GM18526 (cell line): Measurements from ENCODE around the gene NCKAP1.

Experiments
- POLR2A ChIP-seq: IDR thresholded peaks from 3 replicates; pipeline ENCODE4 v1.6.1; 2011; ENCODE audit not compliant: insufficient read length; ENCODE audit errors: extremely low read depth

NCKAP1 gene

DNA sequence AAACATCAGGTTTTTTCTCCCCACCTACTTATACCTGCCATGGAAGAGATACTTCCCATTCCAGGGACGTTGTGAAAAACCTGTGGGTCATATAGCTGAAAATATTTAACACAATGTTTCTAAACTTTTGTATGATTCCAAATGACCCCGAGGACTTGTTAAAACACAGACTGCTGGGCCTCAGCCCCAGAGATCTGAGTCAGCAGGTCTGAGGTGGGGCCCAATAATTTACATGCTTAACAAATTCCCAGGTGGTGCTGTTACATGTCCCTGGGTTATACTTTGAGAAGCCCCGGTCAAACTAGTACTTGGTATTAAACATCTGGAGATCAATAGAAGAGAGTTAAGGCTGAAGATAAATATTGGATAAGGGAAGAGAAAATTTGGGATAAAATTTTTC lies 100.4 kb downstream of the NCKAP1 start:
- no peak for TF ChIP-seq POLR2A

DNA sequence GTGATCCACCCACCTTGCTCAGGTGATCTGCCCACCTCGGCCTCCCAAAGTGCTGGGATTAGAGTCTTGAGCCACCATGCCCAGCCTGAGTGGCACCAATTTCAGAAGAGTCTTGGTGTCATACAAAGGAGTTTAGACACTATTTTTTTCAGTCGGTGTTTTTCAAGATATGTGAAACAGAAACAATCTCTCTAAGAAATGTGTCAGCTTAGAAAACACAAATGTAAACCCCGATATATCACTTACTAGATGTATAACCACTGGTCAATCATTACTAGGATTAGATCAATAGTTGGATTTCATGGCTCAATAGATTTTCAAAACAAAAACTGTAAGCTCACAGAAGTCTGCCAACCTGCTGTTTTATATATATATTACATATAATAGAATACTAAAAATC lies 104.6 kb downstream of the NCKAP1 start:
- TF ChIP-seq POLR2A, result no peak

DNA sequence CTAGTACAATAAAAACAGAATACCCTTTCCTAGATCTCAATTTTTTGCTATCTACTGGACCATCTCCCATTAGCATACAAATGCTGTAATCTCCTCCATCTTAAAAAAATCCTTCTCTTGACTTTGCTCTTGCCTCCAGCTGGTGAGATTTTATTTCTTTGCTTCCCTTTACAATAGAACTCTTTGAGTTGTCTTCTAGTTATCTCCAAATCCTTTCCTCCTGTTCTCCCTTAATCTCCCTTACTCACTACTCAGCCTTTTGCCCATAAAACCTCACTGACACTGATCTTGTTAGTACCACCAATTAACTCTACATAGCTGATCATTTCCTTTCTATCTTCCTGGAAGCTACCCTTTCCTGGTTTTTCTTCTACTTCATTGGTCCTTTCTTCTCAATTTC lies 108.3 kb downstream of the NCKAP1 start:
- TF ChIP-seq POLR2A, result no peak

DNA sequence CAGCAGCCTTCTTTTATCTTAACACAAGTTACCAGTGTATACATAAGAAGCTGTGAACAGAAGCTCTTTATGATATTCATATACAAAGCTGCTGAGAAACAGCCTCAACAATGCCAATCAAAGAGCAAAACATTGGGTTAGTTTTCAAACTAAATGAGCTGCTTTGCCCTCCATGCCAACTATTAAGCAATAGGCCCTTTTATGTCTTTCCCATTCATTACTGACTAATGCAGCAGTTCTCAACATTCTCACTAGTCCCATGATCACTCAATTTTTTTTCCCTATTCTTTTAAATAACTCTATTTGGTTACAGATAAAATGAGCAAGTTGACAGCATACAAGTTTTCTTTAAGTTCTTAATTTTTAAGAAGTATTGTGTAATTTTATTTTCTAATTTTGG lies 114.0 kb downstream of the NCKAP1 start:
- TF ChIP-seq POLR2A, result no peak

DNA sequence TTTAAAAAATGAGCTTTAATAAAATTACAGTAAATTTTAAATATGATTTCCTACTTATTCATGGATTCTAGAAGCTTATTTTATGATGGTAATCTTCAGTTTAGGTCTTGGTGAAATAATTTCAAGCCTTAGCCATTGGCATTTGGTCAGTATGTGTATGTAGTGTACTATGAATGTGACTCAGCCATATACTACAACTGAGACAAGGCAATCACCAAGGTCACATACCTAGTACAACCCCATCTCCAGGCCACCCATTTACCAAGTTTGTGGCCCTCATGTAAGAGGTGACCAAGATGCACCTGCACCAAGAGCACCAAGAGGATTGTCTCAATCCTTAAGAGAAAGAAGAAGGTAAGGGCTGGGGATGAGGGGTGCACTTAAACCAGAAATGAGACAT lies 117.0 kb downstream of the NCKAP1 start:
- TF ChIP-seq POLR2A, result no peak

DNA sequence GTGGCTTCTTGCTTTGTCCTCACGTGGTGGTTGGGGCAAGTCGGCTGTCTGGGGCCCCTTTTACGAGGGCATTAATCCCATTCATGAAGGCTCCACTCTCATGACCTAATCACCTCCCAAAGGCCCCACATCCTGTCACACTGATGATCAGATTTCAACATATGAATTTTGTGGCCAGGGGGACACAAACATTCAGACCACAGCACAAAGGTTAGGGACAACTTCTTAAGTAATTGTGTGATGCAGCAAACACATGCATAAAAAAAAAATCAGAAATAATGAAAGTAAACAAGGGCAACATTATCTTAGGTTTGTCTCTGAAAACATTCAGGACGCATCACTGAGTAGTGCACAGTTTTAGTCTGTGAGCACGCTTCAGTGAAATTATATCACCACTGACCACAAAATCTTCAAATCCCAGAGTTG lies 117.6 kb downstream of the NCKAP1 start:
- no peak for TF ChIP-seq POLR2A

DNA sequence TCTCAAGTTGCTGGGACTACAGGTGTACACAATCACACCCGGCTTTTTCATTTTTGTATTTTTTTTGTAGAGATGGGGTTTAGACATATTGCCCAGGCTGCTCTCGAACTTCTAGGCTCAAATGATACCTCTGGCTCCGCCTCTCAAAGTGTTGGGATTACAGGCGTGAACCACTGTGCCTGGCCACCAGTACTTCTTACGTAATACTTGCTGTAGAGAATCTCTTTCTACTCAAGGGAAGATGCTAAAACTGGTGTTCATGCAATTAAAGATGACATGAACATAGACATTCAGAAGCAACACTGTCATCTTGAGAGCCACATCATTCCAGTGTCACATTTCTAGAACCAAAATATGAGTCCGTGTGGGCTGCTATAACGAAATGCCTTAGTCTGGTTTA lies 118.2 kb downstream of the NCKAP1 start:
- no peak for TF ChIP-seq POLR2A

DNA sequence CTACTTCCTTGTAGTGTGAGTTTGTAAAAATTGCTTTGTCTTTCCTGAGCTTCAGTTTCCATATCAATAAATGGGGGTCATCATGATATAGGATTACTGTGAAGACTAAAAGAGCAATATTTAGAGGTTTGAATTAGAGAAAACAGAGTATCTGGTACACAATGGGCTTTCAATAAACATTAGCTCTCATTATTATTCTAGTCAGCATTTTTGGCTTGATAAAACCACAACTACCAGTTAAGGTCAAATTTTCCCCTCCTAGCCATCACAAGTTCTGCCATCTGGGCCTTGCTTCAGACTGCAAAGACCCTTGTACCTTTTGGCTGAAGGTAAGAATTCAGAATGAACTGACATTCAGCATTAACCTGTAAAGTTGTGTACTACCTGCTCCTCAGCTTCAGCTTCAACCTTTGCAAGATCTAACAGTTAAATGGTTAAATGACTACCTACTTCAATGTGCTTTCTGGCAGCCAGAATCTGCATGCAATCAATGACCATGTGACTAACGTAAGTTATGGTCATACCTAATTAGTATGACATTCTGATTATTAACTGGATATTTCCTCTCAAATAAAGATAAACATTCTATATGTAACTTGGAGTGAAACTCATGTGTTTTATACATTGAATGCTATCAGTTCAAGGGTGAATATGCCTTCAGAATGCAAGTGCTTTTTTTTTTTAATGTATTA lies 119.2 kb downstream of the NCKAP1 start:
- TF ChIP-seq POLR2A, result no peak

DNA sequence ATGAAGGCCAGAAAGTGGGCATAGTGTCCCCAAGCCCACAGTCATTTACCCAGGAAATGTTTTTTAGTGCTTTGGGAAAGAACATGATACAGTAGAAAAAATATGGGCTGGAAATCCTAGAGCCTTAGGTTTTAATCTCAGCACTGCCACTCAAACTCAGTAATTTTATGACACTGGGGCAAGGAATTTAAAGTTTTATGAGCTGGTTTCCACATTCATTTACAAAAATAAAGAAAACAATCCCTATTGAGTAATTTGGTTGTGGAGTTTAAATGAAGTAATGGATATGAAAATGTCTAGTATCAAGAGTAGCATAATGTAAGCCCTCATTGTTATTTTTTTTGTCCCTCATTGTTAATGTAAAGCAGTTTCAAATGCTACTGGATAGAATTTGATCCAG lies 120.3 kb downstream of the NCKAP1 start:
- no peak for TF ChIP-seq POLR2A

DNA sequence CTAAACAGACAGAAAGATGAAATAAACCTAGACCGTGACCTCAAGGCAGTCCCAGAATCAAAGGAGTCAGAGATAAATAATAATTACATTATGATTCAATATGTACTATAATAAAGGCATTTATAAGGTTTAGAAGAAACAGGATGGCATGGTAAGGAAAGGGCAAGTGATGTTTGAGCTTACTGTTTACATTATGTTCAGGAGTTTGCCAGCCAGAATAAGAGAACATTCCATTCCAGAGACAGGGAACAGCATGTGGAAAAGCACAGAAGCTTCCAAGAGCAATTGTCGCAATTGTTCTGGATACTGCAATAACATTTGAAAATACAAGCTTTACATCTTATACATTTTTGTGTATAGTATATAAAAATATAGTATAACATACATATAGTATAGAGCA lies 121.8 kb downstream of the NCKAP1 start:
- no peak for TF ChIP-seq POLR2A

DNA sequence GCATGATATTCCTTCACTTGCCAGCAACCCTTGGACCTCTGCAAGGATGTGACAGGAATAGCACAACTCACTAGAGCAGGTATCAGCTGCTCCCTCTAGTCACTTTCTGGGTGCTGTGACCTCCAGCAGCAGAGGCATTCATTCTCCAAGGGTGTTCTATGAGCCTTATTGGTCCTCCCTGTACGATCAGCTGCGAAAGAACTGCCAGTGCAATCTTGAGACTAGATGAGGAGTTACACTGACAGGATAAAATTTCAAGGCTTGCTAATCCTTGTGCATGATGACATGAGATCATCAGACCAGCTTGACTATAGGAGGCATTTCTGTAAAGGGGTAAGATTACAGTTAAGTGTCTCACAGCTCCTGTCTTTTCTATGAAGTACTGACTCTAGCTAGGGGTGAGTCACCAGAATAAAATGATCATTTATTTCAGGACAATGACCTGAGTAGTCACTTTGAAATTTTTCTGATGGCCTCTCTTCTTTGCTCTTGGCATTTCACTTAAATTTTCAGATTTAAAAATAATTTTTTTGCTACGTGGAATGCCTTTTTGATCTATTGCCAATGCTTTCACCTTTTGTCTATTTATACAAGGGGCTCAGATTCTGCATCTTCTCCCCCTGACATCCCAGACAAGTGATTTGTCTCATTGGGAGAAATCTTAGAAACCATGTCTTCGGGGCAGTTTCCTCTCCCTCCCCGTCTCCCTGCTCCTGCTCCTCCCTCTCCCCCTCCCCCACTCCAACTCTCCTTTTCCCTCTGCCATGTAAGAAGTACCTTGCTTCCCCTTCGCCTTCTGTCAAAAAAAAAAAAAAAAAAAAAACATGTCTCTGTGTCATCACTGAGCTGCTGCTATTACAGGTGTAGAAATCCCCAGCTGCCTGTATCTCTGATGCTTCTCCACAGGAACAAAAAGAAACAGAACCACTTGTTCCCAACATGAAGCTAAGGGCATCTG lies 122.6 kb downstream of the NCKAP1 start:
- TF ChIP-seq POLR2A, result no peak

DNA sequence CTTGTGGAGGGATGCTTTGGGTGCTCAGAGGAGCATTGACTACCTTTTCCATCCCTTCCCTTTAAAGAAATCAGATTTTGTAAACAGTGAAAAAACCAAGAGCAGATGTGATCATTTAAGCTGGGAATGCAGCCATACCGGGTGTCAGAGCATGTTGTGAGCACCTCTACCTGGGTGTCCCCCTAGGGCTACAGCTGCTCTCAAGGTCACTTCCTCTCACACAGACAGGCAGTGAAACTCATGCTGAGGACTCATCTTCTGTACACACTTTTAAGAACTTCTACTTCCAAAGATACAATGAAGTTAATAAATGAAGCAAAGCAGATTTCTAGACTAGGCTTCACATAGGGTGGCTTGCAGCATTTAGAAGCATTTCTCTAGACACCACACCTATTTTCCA lies 123.4 kb downstream of the NCKAP1 start:
- TF ChIP-seq POLR2A, result no peak

DNA sequence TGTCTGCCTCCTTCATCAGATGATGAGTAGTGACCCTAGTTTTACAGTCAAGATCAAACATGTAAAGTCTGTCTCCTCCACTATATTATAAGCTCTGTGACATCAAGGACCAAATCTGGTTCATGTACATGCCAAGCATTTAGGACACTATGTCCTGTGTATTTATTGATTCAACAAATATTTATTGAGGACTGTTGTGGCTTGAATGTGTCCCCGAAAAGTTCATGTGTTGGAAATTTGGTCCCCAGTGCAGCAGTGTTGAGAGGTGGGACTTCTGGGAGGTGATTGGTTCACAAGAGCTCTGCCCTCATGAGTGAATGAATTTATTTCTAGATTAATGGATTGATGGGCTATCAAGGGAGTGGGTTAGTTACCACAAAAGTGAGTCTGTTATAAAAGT lies 125.2 kb downstream of the NCKAP1 start:
- no peak for TF ChIP-seq POLR2A

DNA sequence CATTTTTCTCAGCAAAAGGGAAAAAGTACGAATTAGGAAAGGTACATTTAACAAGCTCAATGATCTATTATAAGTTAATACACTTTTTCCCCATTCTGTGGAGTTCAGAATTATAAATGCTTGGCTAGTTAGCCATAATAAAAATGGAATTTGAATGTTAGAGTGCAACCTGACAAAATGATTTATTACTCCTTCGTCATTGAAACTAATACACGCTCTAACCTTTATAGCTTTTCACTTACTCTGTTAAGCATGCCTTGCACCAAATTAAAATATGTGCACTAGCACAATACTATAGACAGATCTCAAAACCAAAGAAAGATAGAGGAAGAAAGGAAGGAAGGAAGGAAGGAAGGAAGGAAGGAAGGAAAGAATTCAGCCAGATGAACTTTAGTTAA lies 125.7 kb downstream of the NCKAP1 start:
- TF ChIP-seq POLR2A, result no peak

DNA sequence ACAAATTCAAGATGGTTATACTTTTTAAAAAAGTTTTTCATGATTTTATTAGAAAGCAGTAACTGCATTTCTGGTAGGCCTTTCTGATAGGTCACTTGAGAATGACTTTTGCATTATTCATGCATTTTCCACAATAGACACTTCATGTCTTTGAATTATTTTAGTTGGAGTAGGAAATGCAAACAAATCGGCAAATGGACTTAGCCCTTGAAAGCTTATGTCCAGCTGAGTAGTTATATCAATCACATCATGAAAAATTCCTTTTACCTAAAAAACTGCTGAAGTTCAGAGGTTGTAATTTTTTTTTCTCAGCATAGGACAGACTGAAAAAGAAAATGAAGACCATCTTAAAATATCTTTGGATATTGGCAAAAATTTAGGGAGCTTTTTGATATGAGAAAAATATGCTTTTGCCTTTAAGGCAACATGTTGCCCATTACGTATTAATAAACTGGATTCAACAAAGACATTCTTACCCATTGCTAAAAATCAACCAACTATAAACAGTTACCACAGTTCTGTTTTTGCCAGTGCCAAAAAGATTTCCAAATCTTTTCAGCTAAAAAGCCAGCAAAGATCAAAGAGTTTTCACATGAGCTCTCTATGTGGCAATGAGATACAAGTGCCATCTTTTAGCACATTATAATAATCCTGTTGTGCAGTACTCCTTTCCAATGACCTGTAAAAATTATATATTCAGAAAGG lies 126.3 kb downstream of the NCKAP1 start:
- TF ChIP-seq POLR2A, result no peak

DNA sequence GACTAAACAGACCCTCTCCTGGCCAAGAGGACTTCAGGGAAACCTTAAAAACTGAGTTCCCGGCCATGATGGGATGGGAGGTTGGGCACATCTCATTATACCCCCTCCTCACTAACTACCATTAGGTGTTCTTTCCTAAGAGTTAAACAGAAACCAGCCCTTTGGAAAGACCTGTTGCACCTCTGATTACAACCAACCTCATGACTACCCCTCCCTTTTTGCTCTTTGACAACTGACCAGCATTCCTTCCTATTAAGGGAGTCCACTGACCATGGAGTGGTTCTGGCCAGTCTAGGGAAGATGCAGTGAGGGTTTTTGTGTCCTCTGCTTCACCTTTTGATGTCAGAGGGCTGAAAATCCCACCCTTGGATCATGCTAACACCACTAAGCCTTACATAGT lies 127.3 kb downstream of the NCKAP1 start:
- TF ChIP-seq POLR2A, result no peak
